ENCODE measurements around the gene RNF213.

DNA sequence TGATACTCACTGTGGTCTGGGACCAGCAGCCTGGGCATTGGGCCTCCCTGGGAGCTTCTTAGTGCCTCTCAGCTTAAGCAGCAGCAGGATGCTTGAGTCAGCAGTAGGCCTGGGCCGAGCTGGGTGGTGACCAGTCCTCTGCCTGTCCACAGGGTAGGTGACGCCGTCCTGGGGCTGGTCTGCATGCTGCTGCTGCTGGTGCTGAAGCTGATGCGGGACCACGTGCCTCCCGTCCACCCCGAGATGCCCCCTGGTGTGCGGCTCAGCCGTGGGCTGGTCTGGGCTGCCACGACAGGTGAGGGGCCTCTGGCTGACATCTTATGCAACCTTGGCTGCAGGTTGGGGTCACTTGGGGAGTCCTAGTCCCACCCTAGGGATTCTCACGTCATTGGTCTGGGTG lies 33.0 kb upstream of the RNF213 start:
- TF ChIP-seq REST (IDR thresholded peaks at IDR 0.05; ENCODE audit: insufficient read depth in 1 of 2, low read depth in 2 of 2, low read length in 2 of 2) (no peak), FOXP2 (optimal IDR thresholded peaks at IDR 0.05; ENCODE audit: borderline replicate concordance, extremely low read depth, extremely low read length, insufficient read depth) (no peak)

All from PFSK-1 (cell line).